A549 treated with DMSO at 1 μM for 4 hours (cell line): ENCODE data around the gene FOXB1. TPM values are rescaled to one million over a fixed set of nuclear protein-coding genes. Genes with fewer than 3 reads are reported as not detected.

Experiments used
- total RNA-seq: library from RNA; stranded (reverse); fragments of 200-300 nt; extraction: Qiagen RNA extraction; gene quantifications from 5 replicates; pipeline ENCODE4 v1.2.3, GENCODE V29; 2022; ENCODE audit warnings: low read depth

The FOXB1 gene
- not detected in 5 replicates for total RNA-seq

GRCh38 chr15:60004009-60004845 lies at the start of gene FOXB1:
FOXB1 (plus strand) TSS chr15:60004311; CDS start chr15:60004964, 653 bp downstream.

